Natural killer cell (primary cell): ENCODE results near the gene FARP1. TPM values are rescaled to one million over a fixed set of nuclear protein-coding genes. Genes with fewer than 3 reads are reported as not detected.

Source experiments
- ATAC-seq, 3 donors: fragments of 150-1000 bp in 2 of 3; fragments of 200-7000 bp in 1 of 3; cut with Tn5 transposase; 1 replicate in 1 of 3; 2 replicates in 2 of 3; pipeline ENCODE4 v1.10.0; 2021; ENCODE audit warnings: mild to moderate bottlenecking in 2 of 3, moderate library complexity in 2 of 3
- DNase-seq, 2 donors: peaks; one replicate each; pipeline versions ENCODE4 v3.0.0 to v3.0.0-alpha.2; 2013 to 2021; ENCODE audit warnings: mixed read lengths in 1 of 2
- H3K27ac ChIP-seq: one replicate; pipeline ENCODE4 v1.5.1; 2013; ENCODE audit warnings: mild to moderate bottlenecking, low read length
- H3K27me3 ChIP-seq: one replicate; pipeline ENCODE4 v1.6.1; 2013; ENCODE audit warnings: low read length; ENCODE audit not compliant: control insufficient read depth, insufficient read depth
- H3K36me3 ChIP-seq: one replicate; pipeline ENCODE4 v1.6.1; 2013; ENCODE audit warnings: low read length; ENCODE audit not compliant: control insufficient read depth, insufficient read depth
- H3K4me1 ChIP-seq: one replicate; pipeline ENCODE4 v1.6.1; 2013; ENCODE audit warnings: low read length; ENCODE audit not compliant: control insufficient read depth, insufficient read depth
- H3K4me3 ChIP-seq: one replicate; pipeline ENCODE4 v1.5.1; 2013; ENCODE audit warnings: low read length
- H3K9me3 ChIP-seq: one replicate; pipeline ENCODE4 v1.6.1; 2013; ENCODE audit warnings: low read length; ENCODE audit not compliant: control insufficient read depth, insufficient read depth
- H3K27ac Mint-ChIP-seq, 2 donors: one replicate each; pipeline ENCODE4 v1.8.0; 2022; ENCODE audit warnings: mild to moderate bottlenecking in 2 of 2, mixed read lengths in 2 of 2, moderate library complexity in 1 of 2
- H3K27me3 Mint-ChIP-seq, 2 donors: one replicate each; pipeline ENCODE4 v1.8.0; 2022; ENCODE audit warnings: low read depth in 2 of 2, mixed read lengths in 2 of 2
- H3K36me3 Mint-ChIP-seq: one replicate; pipeline ENCODE4 v1.8.0; 2022; ENCODE audit warnings: mixed read lengths
- H3K4me1 Mint-ChIP-seq, 2 donors: one replicate each; pipeline ENCODE4 v1.8.0; 2022; ENCODE audit warnings: mixed read lengths in 2 of 2
- H3K4me3 Mint-ChIP-seq: one replicate; pipeline ENCODE4 v1.8.0; 2022; ENCODE audit warnings: mild to moderate bottlenecking, moderate library complexity, mixed read lengths
- H3K9me3 Mint-ChIP-seq, 2 donors: one replicate each; pipeline ENCODE4 v1.8.0; 2022; ENCODE audit warnings: mixed read lengths in 2 of 2
- WGBS: methylation state at CpG from one replicate; pipeline ENCODE4 v1.1.7; 2013; ENCODE audit warnings: missing lambda C conversion rate; ENCODE audit not compliant: insufficient coverage; 5-methylcytosine and 5-hydroxymethylcytosine counted together
- intact Hi-C: fragments of 100-400 bp; cut with micrococcal nuclease; formaldehyde crosslinking; loops from one replicate; pipeline ENCODE4 v1.14.2; 2022
- total RNA-seq, 4 donors: library from RNA; stranded (reverse); fragments of 120-200 nt in 1 of 4; gene quantifications; one replicate each; pipeline versions ENCODE4 v1.2.3 to v1.2.4, GENCODE V29; 2013 to 2022
- TF ChIP-seq, protein P1 (sequence below): fragments of 200-600 bp; IDR thresholded peaks from one replicate; pipeline ENCODE4 v1.8.0; 2022; ENCODE audit warnings: antibody characterized with exemption

The FARP1 gene
- total RNA-seq, 3 donors from 2014 or later (not counting 1 experiment from before 2014, with no cell fraction given), result 0.71 to 1.2 (median 1.1) TPM

DNA sequence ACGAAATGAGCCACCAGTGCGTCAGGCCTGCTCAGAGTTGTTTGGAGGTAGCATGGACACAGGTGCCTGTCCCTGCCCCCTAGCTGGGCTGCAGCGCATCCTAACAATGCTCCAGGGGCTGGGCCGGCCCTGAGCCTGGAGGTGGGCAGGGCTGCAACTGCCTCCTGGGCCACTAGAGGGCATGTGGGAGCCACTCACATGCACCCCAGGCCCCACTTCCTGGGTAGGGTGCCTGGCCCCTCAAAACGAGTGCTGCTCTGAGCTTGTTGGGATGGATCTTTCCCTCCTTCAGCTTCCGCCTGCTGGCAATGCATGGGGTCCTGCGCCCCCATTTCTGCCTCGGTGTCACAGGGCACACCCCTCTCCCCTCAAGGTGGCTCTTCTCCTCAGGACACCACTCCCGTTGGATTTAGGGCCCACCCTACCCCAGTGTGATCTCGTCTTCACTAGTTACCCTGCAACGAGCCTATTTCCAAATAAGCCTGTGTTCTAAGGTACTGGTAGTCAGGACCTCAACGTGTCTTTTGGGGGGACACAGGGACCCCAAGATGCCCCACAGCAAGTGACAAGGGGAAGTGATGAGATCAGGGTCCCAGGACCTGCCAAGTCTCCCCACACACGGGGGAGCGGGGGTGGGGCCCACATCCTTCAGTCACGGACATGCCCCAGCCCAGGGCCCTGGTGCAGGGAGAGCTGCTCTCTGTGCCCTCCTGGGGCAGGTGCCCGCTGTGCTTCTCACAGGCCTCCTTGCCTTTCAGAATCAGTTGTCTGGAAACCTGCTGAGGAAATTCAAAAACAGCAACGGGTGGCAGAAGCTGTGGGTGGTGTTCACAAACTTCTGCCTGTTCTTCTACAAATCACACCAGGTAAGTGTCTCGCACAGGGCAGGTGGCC, 302.7 kb downstream of the FARP1 start:
- ATAC-seq (peak; percentile 95 to 100 (median 99)), DNase-seq (peak; percentile 66 to 90)
- Mint-ChIP-seq H3K9me3 (no peaks in the 10 kb centered on the region), H3K27ac (peak overlapping the region in 1 of 2 donors; percentile 21), H3K36me3 (no peaks in the 10 kb centered on the region), H3K27me3 (no peaks in the 10 kb centered on the region), H3K4me1 (peaks cover 7 to 9% of the 10 kb centered on the region in 2 donors), H3K4me3 (no peak overlapping the region)
- intact Hi-C loops, result loop anchor here (1.0 kb wide), 3 partner anchors 208 to 398 kb away; no protein-coding TSS in a partner anchor
- Histone ChIP-seq H3K9me3 (no peaks in the 10 kb centered on the region), H3K36me3 (no peaks in the 10 kb centered on the region), H3K4me1 (peaks cover 11% of the 10 kb centered on the region), H3K27me3 (no peaks in the 10 kb centered on the region), H3K27ac (peak overlapping the region; percentile 51), H3K4me3 (no peak overlapping the region)
- TF ChIP-seq, protein P1, sequence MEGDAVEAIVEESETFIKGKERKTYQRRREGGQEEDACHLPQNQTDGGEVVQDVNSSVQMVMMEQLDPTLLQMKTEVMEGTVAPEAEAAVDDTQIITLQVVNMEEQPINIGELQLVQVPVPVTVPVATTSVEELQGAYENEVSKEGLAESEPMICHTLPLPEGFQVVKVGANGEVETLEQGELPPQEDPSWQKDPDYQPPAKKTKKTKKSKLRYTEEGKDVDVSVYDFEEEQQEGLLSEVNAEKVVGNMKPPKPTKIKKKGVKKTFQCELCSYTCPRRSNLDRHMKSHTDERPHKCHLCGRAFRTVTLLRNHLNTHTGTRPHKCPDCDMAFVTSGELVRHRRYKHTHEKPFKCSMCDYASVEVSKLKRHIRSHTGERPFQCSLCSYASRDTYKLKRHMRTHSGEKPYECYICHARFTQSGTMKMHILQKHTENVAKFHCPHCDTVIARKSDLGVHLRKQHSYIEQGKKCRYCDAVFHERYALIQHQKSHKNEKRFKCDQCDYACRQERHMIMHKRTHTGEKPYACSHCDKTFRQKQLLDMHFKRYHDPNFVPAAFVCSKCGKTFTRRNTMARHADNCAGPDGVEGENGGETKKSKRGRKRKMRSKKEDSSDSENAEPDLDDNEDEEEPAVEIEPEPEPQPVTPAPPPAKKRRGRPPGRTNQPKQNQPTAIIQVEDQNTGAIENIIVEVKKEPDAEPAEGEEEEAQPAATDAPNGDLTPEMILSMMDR, result peak; percentile 97
- WGBS, result 25% methylated on average over 18 of the region's 18 CpGs

DNA sequence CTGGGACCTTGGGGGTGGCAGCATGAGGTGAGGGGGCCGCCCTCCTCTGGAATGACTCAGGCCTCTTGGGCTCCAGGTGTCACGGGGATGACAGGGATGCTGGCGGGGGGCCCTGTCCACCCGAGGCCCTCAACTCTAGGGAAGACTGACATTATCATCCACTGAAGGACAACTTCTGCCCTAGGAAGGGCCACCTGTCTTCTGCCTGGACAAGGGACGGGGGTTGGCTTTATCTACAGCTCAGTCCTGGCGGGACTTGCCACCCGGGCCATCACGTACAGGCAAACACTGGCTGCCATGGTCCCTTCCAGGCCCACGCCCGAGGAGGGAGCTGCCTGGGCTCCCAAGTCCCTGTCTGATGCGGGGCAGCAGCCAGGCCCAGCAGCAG, 303.3 kb downstream of the FARP1 start:
- ATAC-seq (no peak), DNase-seq (no peak)
- Mint-ChIP-seq H3K9me3 (no peaks in the 10 kb centered on the region), H3K4me1 (peaks cover 9 to 15% of the 10 kb centered on the region in 2 donors), H3K27me3 (no peaks in the 10 kb centered on the region), H3K4me3 (no peak overlapping the region), H3K27ac (peak overlapping the region in 1 of 2 donors; percentile 40), H3K36me3 (no peaks in the 10 kb centered on the region)
- Histone ChIP-seq H3K9me3 (no peaks in the 10 kb centered on the region), H3K4me3 (no peak overlapping the region), H3K27me3 (no peaks in the 10 kb centered on the region), H3K36me3 (peaks cover under 1% of the 10 kb centered on the region), H3K27ac (no peak overlapping the region), H3K4me1 (peaks cover 11% of the 10 kb centered on the region)
- TF ChIP-seq, protein P1, result no peak
- intact Hi-C loops, result no loop called here
- WGBS, result 90% methylated on average over 11 of the region's 11 CpGs

DNA sequence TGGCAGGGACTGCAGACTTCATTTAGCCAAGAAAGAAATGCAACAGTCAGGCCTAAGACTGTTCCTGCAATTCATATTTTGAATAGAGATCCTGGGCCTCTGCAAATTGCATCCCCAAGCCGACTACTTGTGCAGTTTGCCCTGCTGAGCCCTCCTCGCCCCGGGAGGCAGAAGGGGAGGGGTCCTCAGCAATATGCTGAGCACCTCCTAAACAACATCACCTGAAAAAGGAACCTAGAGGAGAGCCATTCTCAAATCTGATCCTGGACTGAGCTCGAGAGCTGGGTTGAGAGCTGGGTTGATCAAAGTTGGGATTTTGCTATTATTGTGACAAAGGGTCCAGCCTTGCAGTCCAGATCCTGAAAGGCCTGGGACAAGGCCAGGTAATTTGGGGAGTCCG, 304.2 kb downstream of the FARP1 start:
- H3K4me3 ChIP-seq, result no peak overlapping the region
- 97% methylated on average over 5 of the region's 5 CpGs for WGBS
- Mint-ChIP-seq H3K4me1 (peaks cover 15 to 22% of the 10 kb centered on the region in 2 donors), H3K4me3 (no peak overlapping the region), H3K9me3 (no peaks in the 10 kb centered on the region), H3K27me3 (no peaks in the 10 kb centered on the region), H3K36me3 (no peaks in the 10 kb centered on the region), H3K27ac (peak overlapping the region; percentile 40 to 55)
- peaks cover 8% of the 10 kb centered on the region for H3K36me3 ChIP-seq
- intact Hi-C loops, result no loop called here
- TF ChIP-seq, protein P1, result no peak
- no peaks in the 10 kb centered on the region for H3K27me3 ChIP-seq
- ATAC-seq, result no peak
- H3K9me3 ChIP-seq, result no peaks in the 10 kb centered on the region
- H3K4me1 ChIP-seq, result peaks cover 11% of the 10 kb centered on the region
- H3K27ac ChIP-seq, result no peak overlapping the region
- DNase-seq, result no peak
